PC-3 (cell line): ENCODE results near the gene MFAP3.

Experiments used
- EZH2 ChIP-seq: fragments of 300-600 bp; sonication (generic); IDR thresholded peaks from one replicate; pipeline ENCODE4 v1.6.1; 2017; ENCODE audit warnings: antibody characterized with exemption, mild to moderate bottlenecking, low read length; ENCODE audit not compliant: unreplicated experiment
- EZH2phosphoT487 ChIP-seq: fragments of 300-600 bp; sonication (generic); IDR thresholded peaks from 2 replicates; pipeline ENCODE4 v1.6.1; 2018; ENCODE audit warnings: mild to moderate bottlenecking, antibody characterized with exemption, low read length, borderline replicate concordance
- TF ChIP-seq, protein P1 (sequence below): fragments of 300-600 bp; sonication (generic); conservative IDR thresholded peaks from 2 replicates; pipeline ENCODE4 v1.5.1; 2017; ENCODE audit warnings: antibody characterized with exemption, low read depth, mild to moderate bottlenecking, low read length

DNA sequence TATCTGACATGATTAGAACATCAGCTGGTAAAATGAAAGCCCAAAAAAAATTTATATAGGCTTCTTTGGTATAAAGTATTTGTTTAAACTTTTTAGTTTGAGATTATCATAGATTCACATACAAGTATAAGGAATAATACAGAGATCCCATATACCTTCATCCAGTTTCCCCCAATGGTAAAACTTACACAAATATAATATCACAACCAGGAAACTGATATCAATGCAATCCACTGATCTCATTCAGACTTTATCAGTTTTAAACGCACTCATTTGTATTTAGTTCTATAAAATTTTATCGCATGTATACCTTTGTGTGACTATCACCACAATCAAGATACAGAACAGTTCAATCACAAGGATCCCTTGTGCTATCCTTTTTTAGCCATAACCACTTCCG lies 3.8 kb upstream of the MFAP3 start:
- TF ChIP-seq, protein P1, sequence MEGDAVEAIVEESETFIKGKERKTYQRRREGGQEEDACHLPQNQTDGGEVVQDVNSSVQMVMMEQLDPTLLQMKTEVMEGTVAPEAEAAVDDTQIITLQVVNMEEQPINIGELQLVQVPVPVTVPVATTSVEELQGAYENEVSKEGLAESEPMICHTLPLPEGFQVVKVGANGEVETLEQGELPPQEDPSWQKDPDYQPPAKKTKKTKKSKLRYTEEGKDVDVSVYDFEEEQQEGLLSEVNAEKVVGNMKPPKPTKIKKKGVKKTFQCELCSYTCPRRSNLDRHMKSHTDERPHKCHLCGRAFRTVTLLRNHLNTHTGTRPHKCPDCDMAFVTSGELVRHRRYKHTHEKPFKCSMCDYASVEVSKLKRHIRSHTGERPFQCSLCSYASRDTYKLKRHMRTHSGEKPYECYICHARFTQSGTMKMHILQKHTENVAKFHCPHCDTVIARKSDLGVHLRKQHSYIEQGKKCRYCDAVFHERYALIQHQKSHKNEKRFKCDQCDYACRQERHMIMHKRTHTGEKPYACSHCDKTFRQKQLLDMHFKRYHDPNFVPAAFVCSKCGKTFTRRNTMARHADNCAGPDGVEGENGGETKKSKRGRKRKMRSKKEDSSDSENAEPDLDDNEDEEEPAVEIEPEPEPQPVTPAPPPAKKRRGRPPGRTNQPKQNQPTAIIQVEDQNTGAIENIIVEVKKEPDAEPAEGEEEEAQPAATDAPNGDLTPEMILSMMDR: no peak
- TF ChIP-seq EZH2 (no peak), EZH2phosphoT487 (no peak)
